ENCODE data around the gene GNG11. TPM values are rescaled to one million over a fixed set of nuclear protein-coding genes. Genes with fewer than 3 reads are reported as not detected.
A peak's percentile ranks its signal among the peaks of the same experiment; 100 is the strongest.

Gene GNG11
- not detected in 2 replicates for total RNA-seq (2016; rRNA removed; fragmentation: Illumina TruSeq; extraction: Trizol)
- total RNA-seq (2016; cell fraction: cytosol; rRNA removed; fragmentation: Illumina TruSeq; extraction: Trizol; ENCODE audit: low read depth) = not detected in 2 replicates
- not detected in 2 replicates for total RNA-seq (2016; cell fraction: insoluble cytoplasmic fraction; rRNA removed; fragmentation: Illumina TruSeq; extraction: Trizol)
- total RNA-seq (2016; cell fraction: membrane; rRNA removed; fragmentation: Illumina TruSeq; extraction: Trizol) = not detected in 2 replicates
- not detected in 2 replicates for total RNA-seq (2016; cell fraction: nucleus; rRNA removed; fragmentation: Illumina TruSeq; extraction: Trizol)
- not detected in 2 replicates for polyA plus RNA-seq (2011; rRNA removed)
- not detected in 2 replicates for polyA plus RNA-seq (2011; cell fraction: cytosol; rRNA removed)
- not detected in 2 replicates for polyA plus RNA-seq (2011; cell fraction: nucleus; rRNA removed)
- not detected in 2 replicates for polyA plus RNA-seq (2012)
- not detected in 2 replicates for polyA plus RNA-seq (2016; cell fraction: cytosol; fragmentation: Illumina TruSeq; extraction: Trizol; ENCODE audit: low read depth)
- polyA plus RNA-seq (2016; cell fraction: insoluble cytoplasmic fraction; fragmentation: Illumina TruSeq; extraction: Trizol; ENCODE audit: low read depth) = not detected in 2 replicates
- polyA plus RNA-seq (2016; cell fraction: membrane; fragmentation: Illumina TruSeq; extraction: Trizol; ENCODE audit: low read depth) = not detected in 2 replicates
- not detected in 2 replicates for polyA plus RNA-seq (2016; cell fraction: nucleus; fragmentation: Illumina TruSeq; extraction: Trizol; ENCODE audit: insufficient read depth, low read depth)
- polyA minus RNA-seq (2011; rRNA and poly(A)+ RNA removed; ENCODE audit: low replicate concordance) = 1.2 TPM in 1 of 2 replicates, not detected in the other
- not detected in 2 replicates for polyA minus RNA-seq (2011; cell fraction: cytosol; rRNA and poly(A)+ RNA removed)
- polyA minus RNA-seq (2011; cell fraction: nucleus; rRNA and poly(A)+ RNA removed) = not detected in 2 replicates
- Bru-seq, nascent RNA = not detected
- BruChase-seq, experiment 1, labeled RNA remaining after a 6-hour chase = not detected
- BruChase-seq, experiment 2, labeled RNA remaining after a 2-hour chase = not detected
- long read RNA-seq, experiment 1 = 0 reads
- long read RNA-seq, experiment 2 = 0 reads

DNA sequence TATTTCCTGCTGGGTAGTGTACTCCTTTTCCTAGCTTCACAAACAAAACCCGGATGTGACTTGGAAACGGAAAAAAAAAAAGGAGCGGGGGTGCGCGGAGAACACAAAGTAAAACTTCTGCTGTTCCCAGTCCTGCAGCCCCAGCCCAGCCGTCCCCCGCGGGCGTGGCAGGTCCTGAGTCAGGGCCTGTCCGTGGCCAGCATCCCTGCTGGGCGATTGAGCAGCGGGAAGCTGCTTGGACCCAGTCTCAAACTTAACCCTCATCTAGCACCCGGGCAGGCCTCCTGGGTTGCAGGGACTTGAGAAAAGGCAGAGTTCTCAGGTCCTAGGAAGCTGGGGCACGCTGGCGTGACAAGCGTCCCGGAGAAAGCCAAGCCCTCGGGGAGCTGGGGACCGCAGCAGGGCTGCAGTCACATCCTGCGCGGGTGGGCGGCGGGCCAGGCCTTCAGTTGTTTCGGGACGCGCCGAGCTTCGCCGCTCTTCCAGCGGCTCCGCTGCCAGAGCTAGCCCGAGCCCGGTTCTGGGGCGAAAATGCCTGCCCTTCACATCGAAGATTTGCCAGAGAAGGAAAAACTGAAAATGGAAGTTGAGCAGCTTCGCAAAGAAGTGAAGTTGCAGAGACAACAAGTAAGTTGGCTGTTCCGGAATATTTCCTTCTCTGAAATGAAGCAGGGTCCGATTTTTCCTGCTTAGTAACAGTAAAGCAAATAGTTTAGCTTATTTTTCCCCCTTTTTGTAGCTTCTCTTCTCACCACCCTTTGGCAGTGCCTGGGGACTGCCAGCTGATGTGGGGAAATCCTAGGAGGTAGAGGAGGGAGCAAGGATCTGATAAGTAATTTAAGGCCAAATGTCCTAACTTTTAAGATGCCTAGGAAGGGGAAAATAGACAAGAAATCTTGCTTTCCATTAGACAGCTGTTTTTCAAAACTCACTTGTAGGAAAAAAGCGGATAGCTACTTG lies at the start of gene GNG11:
Gene GNG11, plus strand, starts transcription at position 129 of the 960 bp plus-strand sequence. Its CDS starts 403 bp downstream, at position 532.
- Histone ChIP-seq H3K9ac (ENCODE audit: insufficient read depth, low read depth, low read length) (no peak within 1 kb of the TSS), H3K4me1 (ENCODE audit: insufficient read depth, low read length) (no peaks in the 10 kb centered on the region), H2AFZ (ENCODE audit: low read length) (peak within 1 kb of the TSS; percentile 58), H3K79me2 (ENCODE audit: insufficient read depth, low read length) (no peaks in the 10 kb centered on the region), H3K27me3 (ENCODE audit: control insufficient read depth in 1 of 2, insufficient read depth in 2 of 2, low read length in 2 of 2) (peaks cover 5 to 16% of the 10 kb centered on the region in 2 experiments; a peak in 4 of 5 replicates), H3K4me3 (replicated peaks in 1 of 3; ENCODE audit: insufficient read depth in 1 of 3, low read depth in 2 of 3, low read length in 3 of 3) (peak within 1 kb of the TSS; percentile 24 to 56 (median 33); a peak in 5 of 6 replicates), H3K36me3 (replicated peaks in 1 of 2; ENCODE audit: control insufficient read depth in 1 of 2, insufficient read depth in 2 of 2, low read length in 2 of 2) (no peaks in the 10 kb centered on the region), H3K27ac (ENCODE audit: extremely low read length, insufficient read depth, low read length) (no peak within 1 kb of the TSS), H4K20me1 (ENCODE audit: insufficient read depth, low read length) (no peaks in the 10 kb centered on the region), H3K9me3 (ENCODE audit: low read length) (no peaks in the 10 kb centered on the region), H3K4me2 (ENCODE audit: low read depth, low read length) (peak within 1 kb of the TSS; percentile 65)
- FAIRE-seq (no peak), DNase-seq (ENCODE audit: low spot score) (no peak), ATAC-seq (peak; percentile 96)
- no TSS peak for BruUV-seq (replicated peaks)
- in situ Hi-C loops (cut with HindIII; ENCODE audit: extremely low pct_ligation_motif_present, low pct_unique_long_range_greater_than_20kb) (no loop called here), intact Hi-C loops (cut with micrococcal nuclease; ENCODE audit: unreplicated experiment) (no loop called here)
- ChIA-PET POLR2A (no interaction called here), CTCF (ENCODE audit: low intra/inter-chr PET ratio, low total read pairs) (no interaction called here)
- WGBS (ENCODE audit: low lambda C conversion rate) = 5% methylated on average over 31 of the region's 39 CpGs
- TF ChIP-seq HNRNPLL (IDR thresholded peaks at IDR 0.05; ENCODE audit: low read depth, low read length, poor library complexity, severe bottlenecking) (peak; percentile 26), CREB1 (IDR thresholded peaks at IDR 0.05) (no peak), CREB1 (CRISPR knock-in tag; IDR thresholded peaks at IDR 0.05) (no peak), ZNF777 (CRISPR knock-in tag; IDR thresholded peaks at IDR 0.05) (0 out of 2 replicates have a peak, but pooled peaks have one; percentile 25), ZNF598 (CRISPR knock-in tag; IDR thresholded peaks at IDR 0.05; ENCODE audit: borderline replicate concordance) (peak; percentile 39; the same call in 1 of the 2 replicates), NFYB (CRISPR knock-in tag; IDR thresholded peaks at IDR 0.05) (no peak), ZNF10 (CRISPR knock-in tag; IDR thresholded peaks at IDR 0.05; ENCODE audit: borderline replicate concordance, low read depth) (no peak), MYC (CRISPR knock-in tag; IDR thresholded peaks at IDR 0.05; ENCODE audit: borderline replicate concordance) (no peak)
- TF ChIP-seq, protein P1, sequence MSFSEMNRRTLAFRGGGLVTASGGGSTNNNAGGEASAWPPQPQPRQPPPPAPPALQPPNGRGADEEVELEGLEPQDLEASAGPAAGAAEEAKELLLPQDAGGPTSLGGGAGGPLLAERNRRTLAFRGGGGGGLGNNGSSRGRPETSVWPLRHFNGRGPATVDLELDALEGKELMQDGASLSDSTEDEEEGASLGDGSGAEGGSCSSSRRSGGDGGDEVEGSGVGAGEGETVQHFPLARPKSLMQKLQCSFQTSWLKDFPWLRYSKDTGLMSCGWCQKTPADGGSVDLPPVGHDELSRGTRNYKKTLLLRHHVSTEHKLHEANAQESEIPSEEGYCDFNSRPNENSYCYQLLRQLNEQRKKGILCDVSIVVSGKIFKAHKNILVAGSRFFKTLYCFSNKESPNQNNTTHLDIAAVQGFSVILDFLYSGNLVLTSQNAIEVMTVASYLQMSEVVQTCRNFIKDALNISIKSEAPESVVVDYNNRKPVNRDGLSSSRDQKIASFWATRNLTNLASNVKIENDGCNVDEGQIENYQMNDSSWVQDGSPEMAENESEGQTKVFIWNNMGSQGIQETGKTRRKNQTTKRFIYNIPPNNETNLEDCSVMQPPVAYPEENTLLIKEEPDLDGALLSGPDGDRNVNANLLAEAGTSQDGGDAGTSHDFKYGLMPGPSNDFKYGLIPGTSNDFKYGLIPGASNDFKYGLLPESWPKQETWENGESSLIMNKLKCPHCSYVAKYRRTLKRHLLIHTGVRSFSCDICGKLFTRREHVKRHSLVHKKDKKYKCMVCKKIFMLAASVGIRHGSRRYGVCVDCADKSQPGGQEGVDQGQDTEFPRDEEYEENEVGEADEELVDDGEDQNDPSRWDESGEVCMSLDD (CRISPR knock-in tag; IDR thresholded peaks at IDR 0.05; ENCODE audit: borderline replicate concordance) = no peak
- TF ChIP-seq, protein P2, sequence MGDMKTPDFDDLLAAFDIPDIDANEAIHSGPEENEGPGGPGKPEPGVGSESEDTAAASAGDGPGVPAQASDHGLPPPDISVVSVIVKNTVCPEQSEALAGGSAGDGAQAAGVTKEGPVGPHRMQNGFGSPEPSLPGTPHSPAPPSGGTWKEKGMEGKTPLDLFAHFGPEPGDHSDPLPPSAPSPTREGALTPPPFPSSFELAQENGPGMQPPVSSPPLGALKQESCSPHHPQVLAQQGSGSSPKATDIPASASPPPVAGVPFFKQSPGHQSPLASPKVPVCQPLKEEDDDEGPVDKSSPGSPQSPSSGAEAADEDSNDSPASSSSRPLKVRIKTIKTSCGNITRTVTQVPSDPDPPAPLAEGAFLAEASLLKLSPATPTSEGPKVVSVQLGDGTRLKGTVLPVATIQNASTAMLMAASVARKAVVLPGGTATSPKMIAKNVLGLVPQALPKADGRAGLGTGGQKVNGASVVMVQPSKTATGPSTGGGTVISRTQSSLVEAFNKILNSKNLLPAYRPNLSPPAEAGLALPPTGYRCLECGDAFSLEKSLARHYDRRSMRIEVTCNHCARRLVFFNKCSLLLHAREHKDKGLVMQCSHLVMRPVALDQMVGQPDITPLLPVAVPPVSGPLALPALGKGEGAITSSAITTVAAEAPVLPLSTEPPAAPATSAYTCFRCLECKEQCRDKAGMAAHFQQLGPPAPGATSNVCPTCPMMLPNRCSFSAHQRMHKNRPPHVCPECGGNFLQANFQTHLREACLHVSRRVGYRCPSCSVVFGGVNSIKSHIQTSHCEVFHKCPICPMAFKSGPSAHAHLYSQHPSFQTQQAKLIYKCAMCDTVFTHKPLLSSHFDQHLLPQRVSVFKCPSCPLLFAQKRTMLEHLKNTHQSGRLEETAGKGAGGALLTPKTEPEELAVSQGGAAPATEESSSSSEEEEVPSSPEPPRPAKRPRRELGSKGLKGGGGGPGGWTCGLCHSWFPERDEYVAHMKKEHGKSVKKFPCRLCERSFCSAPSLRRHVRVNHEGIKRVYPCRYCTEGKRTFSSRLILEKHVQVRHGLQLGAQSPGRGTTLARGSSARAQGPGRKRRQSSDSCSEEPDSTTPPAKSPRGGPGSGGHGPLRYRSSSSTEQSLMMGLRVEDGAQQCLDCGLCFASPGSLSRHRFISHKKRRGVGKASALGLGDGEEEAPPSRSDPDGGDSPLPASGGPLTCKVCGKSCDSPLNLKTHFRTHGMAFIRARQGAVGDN (CRISPR knock-in tag; IDR thresholded peaks at IDR 0.05) = peak; percentile 35; the same call in 1 of the 2 replicates
